HG02610 (cell line): ENCODE results near the gene HS3ST5.
"Not testable (repeated sequence)": the region's sequence is repeated elsewhere in the genome, so short reads cannot be mapped to it uniquely, and the experiment has no call there.

Experiments
- ATAC-seq: cut with Tn5 transposase; IDR thresholded peaks from one replicate; pipeline ENCODE4 v1.9.1; 2021; ENCODE audit warnings: mild to moderate bottlenecking, moderate library complexity; ENCODE audit not compliant: unreplicated experiment

The HS3ST5 gene

GRCh38 chr6:114339706-114340105, 3.1 kb downstream of the HS3ST5 start:
- no peak for ATAC-seq

GRCh38 chr6:114334237-114334636, 8.6 kb downstream of the HS3ST5 start:
- no peak for ATAC-seq

DNA sequence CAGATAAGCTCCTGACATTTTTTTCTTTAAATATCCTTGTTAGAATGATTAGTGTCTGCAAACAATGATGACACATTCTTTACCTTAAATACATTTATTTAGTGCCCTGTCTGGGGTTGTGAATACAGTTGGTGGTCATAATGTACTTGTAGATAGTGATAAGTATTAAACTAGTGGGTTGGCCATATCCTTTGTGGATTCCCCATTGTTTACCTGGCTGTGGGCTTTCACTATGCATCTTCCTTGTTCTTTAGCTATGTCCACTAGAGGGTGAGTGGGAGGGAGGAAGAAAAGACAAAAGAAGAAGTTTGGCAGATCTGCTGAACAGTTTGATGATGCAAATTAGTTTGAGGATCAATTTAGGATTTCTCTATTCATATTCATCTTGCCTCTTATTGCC, 15.7 kb downstream of the HS3ST5 start:
- ATAC-seq: no peak

DNA sequence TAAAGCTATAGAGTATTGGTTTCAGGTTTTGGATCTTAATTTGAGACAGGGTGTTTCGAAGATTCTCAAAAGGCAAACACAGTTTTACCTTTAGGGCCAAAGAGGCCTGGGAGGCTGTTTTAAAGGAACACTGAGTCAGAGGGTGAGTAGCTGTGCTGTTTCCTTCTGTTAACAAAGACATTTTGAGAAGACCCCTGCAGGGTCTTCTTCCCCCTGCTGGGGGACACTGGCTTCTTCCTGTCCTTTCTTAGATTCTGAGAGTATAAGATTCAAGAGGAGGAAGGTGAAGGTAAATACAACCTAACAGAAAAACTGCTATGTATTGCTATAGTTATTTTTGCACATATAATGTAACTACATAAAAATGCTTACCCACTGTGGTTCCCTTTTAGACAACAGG, 19.0 kb downstream of the HS3ST5 start:
- no peak for ATAC-seq

DNA sequence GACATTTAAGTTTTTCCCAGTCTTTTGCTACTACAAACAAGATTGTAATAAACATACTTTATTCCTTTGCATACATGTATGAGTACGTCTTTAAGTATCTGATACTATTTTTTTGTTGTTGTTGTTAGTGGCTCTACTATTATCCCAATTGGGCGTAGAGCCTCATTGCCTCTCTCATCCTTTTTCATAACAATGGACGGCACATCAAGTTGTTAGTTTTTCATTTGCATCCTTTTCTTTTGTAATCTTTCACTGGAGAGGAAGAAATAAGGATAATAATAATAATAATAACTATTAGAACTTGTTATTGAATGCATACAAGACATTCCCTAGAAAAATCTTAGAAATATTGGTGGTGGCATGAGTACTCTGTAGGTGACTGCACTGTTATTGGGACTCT, 23.1 kb downstream of the HS3ST5 start:
- ATAC-seq: no peak

- no peak for ATAC-seq
Observed at GRCh38 chr6:114315831-114316595, 26.8 kb downstream of the HS3ST5 start.

DNA sequence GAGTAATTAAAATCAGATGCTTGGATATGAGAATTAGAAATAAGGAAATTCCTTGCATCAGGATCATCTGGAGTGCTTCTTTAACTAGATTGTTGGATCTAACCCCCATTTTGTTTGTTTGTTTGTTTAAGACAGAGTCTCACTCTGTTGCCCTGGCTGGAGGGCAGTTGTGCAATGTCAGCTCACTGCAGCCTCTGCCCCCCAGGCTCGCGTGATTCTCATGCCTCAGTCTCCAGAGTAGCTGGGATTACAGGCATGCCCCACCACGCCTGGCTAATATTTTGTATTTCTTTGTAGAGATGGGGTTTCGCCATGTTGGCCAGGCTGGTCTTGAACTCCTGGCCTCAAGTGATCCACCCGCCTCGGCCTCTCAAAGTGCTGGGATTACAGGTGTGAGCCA, 29.0 kb downstream of the HS3ST5 start:
- ATAC-seq: not testable (repeated sequence)

DNA sequence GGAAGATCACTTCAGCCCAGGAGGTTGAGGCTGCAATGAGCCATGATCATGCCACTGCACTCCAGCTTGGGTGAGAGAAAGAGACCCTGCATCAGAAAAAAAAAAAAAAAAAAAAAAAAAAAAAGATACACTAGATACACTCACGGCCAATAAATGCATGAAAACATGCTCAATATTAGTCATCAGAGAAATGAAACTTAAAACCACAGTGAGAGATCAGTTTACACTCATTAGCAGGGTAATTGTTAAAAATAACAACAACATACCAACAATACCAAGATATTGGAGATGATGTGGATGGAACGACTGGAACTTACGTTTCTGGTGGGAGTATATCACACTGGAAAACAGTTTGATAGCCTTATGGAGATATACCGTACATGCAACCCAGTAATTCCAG, 29.9 kb downstream of the HS3ST5 start:
- no peak for ATAC-seq

DNA sequence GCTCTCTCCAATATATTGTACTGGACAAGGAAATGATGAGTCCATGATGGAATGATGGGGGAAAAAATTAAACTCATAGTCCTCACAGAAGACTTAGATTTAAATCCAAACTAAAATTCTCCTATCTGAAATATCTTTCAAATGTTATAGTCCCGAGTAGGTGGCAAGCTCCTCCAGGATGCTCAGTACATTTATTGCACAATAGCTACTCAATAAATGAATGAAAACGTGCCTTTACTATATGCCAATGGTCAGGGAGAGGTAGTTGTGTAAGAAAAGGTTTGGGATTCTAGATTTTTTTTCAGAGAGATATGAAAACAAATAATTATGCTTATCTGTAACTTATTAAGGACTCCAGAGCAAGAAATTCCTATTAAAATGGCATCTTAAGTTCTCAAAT, 32.8 kb downstream of the HS3ST5 start:
- no peak for ATAC-seq

- ATAC-seq: no peak
Observed at GRCh38 chr6:114304304-114304887, 38.4 kb downstream of the HS3ST5 start.

DNA sequence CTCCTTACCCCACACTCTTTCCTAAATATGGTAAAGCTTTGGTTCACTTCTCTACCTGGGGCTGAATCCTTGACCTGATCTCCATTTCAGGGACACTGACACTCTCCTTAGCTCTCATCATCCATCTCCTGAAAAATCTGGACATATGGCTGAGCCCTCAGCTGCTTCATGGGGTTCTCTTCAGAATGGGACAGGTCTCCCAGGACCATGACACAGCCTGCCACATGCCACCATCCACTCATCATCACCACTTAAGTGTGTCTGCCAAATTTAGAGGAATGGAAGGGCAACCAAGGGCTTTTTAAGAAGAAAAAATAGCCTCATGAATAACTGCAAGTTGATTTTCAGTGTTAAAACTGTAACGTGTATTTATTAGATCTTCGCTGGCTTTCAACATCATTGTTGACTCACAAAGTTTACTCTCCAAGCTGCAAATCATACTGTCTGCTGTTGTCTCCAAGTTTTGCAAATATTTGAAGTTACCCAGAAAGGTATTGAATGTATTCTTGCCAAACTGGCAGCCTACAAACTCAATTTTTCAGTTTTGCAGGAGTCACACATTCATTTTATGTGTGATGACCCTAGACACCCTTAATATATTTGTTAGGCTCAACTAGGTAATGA, 41.1 kb downstream of the HS3ST5 start:
- no peak for ATAC-seq

DNA sequence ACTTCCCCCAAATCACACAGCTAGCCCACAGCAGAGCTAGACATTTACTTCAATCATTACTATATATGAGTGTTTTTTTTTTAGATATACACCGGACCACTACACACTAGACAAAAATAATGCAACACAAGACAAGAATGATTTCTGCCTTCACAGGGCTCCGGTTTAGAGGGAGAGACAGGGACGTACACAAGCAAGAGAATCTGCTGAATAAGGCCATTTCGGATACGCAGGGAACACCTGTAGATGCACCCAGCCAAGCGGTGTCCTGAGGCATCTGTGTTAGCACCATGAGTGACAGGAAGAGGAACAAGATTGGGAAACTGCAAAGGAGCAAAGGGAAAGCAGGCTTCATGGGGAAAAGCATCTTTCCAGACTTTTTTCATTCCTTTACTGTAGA, 45.7 kb downstream of the HS3ST5 start:
- no peak for ATAC-seq

- no peak for ATAC-seq
Observed at GRCh38 chr6:114292431-114292830, 50.4 kb downstream of the HS3ST5 start.

GRCh38 chr6:114291428-114291827, 51.4 kb downstream of the HS3ST5 start:
- ATAC-seq: no peak

DNA sequence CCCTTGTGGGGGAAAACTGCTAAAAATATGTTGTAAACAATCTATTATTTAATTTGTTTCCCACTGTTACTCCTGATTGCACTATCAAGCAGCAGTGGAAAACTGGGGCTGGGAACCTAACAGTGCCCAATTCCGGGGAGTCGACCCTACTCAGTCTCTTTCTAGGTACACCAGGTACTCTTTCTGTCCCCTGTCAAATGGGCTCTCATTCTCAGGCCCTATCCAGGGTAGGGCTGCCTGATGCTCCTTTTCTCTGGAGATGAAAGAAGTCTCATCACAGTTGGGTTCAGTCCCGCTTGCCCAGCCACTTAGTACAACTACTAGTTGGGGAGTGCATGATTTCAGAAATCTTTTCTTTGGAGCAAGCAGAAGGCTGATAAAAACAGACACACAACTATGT, 52.0 kb downstream of the HS3ST5 start:
- ATAC-seq: no peak

DNA sequence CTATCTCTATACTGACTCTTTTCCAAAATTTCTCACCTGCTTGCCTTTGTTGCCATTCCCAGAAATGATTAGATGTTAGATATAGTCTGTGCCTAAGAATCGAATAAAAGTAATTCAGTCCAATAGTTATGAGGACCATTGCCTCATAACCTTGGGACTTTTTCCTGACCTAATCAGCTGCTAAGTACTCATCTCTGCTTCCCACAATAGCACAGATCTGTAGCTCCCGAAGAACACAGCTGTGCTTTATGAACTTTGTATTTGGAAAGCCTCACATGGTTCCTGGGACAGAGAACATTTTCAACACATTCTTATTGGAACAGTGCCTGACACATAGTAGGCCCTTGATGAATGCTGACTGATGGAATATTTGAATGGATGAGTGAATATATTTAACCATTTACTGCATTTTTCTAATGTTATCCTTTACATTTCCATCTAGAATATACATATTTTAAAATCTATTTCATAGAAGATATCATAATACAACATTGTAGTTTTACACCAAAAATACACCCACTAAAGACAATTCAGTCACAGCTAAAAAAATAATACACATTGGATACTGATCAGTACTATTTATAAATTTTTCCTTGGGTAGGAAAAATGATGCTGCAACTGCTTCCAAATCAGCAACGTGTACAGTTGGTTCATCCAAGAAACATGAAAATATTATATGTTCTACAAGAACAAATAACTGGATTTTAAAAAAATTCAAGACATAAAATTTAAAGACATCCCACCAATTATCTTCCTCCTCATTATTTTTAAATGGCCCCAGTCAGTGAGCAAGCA, 53.9 kb downstream of the HS3ST5 start:
- no peak for ATAC-seq

DNA sequence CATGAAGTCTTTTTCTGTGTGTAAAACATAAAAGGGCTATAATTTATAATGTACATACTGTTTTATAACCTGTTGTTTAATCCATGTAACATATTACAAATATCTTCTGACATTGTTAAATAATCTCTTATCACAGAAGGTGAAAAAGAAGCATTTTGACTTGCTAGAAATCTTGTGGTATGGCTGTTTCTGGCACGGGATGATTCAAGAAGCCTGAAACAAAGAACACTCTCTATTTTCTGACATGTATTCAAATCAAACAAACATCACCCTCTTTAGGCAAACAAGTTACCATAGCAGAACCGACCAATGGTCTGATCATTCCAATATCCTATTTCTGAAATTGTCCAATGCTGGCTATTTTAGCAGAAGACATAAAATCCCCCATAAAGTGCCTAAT, 55.4 kb downstream of the HS3ST5 start:
- no peak for ATAC-seq

DNA sequence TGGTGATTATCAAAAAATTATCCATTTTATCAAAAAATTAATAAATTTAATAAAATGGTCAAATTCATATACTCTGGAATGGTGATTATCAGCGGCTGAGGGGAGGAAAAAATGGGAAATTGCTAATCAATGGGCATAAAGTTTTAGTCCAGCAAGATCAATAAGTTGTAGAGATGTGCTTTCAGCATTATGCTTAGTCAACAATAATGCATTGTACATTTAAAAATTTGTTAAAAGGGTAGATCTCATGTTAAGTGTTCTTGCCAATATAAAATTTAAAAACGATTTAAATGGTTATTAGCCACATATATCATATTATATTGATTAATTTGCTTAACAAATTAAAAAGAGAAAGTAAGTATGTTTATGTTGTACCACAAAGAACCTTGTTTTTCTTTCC, 56.6 kb downstream of the HS3ST5 start:
- ATAC-seq: no peak

- ATAC-seq: no peak
Observed at GRCh38 chr6:114284281-114284680, 58.5 kb downstream of the HS3ST5 start.

GRCh38 chr6:114282292-114282691, 60.5 kb downstream of the HS3ST5 start:
- ATAC-seq: no peak

DNA sequence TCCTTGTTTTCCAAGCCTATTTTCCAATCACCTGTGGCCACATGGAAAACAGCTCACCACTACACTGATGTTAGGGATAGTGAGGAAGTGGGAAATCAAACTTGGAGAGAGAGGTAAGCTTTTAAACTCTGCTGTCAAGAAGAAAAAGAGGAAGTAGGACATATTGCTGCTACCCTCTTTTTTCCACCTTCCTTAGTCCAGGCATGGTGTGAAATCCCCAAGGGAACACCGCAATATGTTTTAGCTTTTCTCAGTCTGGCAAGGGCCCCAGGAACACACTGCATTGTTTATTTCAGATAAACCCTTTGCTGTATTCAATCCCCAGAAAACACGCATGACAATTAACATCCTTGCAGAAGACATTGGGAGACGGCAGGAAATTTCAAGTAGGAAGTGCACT, 61.3 kb downstream of the HS3ST5 start:
- no peak for ATAC-seq
